Stimulated activated CD4-positive, alpha-beta T cell treated with anti-CD3 and anti-CD28 coated beads, Interleukin-15, amount 100 ng/mL, for 48 hours (primary cell): ENCODE results near the gene ANXA5.

ENCODE experiments used
- DNase-seq, 2 donors: peaks; one replicate each; pipeline ENCODE4 v3.0.0-alpha.2; 2020; ENCODE audit warnings: low read depth in 2 of 2

The ANXA5 gene

GRCh38 chr4:121642876-121643585 is 53.7 kb downstream of the ANXA5 start:
- DNase-seq = no peak

- DNase-seq = no peak
These were observed 54.5 kb downstream of the ANXA5 start for GRCh38 chr4:121642292-121642691.

- no peak for DNase-seq
These were observed 63.1 kb downstream of the ANXA5 start for GRCh38 chr4:121633653-121634052.

- no peak for DNase-seq
These were observed 64.1 kb downstream of the ANXA5 start for GRCh38 chr4:121632636-121633035.
